Prostate gland (tissue), 2 donors: ENCODE data around the gene IWS1. TPM values are rescaled to one million over a fixed set of nuclear protein-coding genes. Genes with fewer than 3 reads are reported as not detected.

Experiments
- DNase-seq: peaks from one replicate; pipeline ENCODE4 v3.0.0-alpha.2; 2019; ENCODE audit warnings: low spot score
- H3K27ac ChIP-seq, 2 donors: fragments of 200-600 bp; sonication (generic); 2 replicates each; pipeline ENCODE4 v1.5.1; 2017 to 2019
- H3K27me3 ChIP-seq: fragments of 200-600 bp; sonication (generic); replicated peaks from 2 replicates; pipeline ENCODE4 v1.5.1; 2019; ENCODE audit not compliant: insufficient read depth
- H3K36me3 ChIP-seq, 2 donors: fragments of 200-600 bp; sonication (generic); 1 replicate in 1 of 2; 2 replicates in 1 of 2; pipeline versions ENCODE4 v1.5.1 to v1.8.1; 2017 to 2019
- H3K4me1 ChIP-seq: fragments of 200-600 bp; sonication (generic); replicated peaks from 2 replicates; pipeline ENCODE4 v1.5.1; 2019
- H3K4me3 ChIP-seq, 2 donors: fragments of 200-600 bp; sonication (generic); 2 replicates each; pipeline ENCODE4 v1.5.1; 2017 to 2019
- H3K9me3 ChIP-seq: fragments of 200-600 bp; sonication (generic); 2 replicates; pipeline ENCODE4 v1.5.1; 2017
- POLR2A ChIP-seq: fragments of 450-650 bp; IDR thresholded peaks from one replicate; pipeline ENCODE4 v1.6.1; 2016; ENCODE audit warnings: antibody characterized with exemption, mild to moderate bottlenecking
- POLR2AphosphoS5 ChIP-seq: sonication (generic); formaldehyde crosslinking; IDR thresholded peaks from one replicate; pipeline ENCODE4 v1.6.1; 2017; ENCODE audit warnings: antibody characterized with exemption
- WGBS: methylation state at CpG from one replicate; pipeline ENCODE4 v1.1.5; 2018; 5-methylcytosine and 5-hydroxymethylcytosine counted together
- intact Hi-C: fragments of 100-400 bp; cut with DNase I; formaldehyde crosslinking; loops from one replicate; pipeline ENCODE4 v1.14.2; 2022
- total RNA-seq, 2 donors: library from RNA; depleted of rRNA; stranded (reverse); fragments of >200 nt; gene quantifications; one replicate each; pipeline ENCODE4 v1.1.0, GENCODE V29; 2016
- TF ChIP-seq, protein P1 (sequence below), 4 experiments: fragments of 200-600 bp in 2 of 4; fragments of 450-650 bp in 2 of 4; sonication (generic) in 2 of 4; IDR thresholded peaks; 1 replicate in 3 of 4; 2 replicates in 1 of 4; pipeline ENCODE4 v1.5.1; 2016 to 2019; ENCODE audit warnings: antibody characterized with exemption in 4 of 4, mild to moderate bottlenecking in 2 of 4, moderate library complexity in 2 of 4

The IWS1 gene
- total RNA-seq, 2 donors from 2014 or later: 36.6 to 42.3 TPM

DNA sequence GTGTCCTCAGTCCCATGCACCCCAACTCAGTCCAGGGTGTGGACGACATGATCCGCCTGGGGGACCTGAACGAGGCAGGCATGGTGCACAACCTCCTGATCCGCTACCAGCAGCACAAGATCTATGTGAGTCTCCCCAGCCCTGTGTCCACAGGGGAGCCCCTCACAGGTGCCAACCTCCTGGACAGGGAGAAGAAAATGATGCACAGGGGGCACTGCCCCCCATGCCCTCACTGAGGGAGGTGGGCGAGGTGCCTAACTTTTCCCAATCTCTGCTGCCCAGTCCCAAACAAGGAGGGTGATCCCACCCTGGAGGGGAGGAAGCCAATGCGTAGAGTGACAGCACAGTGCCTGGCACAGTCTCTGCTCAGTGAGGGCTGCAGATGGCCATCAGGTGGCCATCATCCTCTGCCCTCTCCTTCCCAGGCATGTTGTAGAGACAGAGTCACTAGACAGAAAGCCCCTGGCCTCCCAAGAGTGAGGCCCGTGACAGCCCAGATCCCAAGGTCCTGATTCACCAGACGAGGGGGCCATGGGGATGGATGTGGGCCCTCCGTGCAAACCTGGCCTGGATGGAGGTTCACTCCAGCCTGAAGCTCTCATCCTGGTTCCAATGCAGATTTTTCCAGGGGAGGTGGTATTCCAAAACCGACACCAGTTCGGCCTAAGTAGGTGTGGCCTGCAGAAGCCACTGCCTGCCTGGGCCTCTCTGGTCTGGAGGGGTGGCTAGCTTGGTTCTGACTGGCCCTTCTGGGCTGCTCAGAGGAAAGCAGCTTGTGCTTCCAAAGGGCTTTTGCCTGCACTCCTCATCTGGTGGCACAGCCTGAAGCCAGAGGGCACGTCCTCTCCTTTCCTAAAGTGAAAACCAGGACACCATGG is 39.2 kb upstream of the IWS1 start:
- Histone ChIP-seq H3K27ac (no peak overlapping the region), H3K4me1 (no peaks in the 10 kb centered on the region), H3K9me3 (no peaks in the 10 kb centered on the region), H3K36me3 (no peaks in the 10 kb centered on the region), H3K4me3 (no peak overlapping the region), H3K27me3 (no peaks in the 10 kb centered on the region)
- TF ChIP-seq POLR2A (no peak), POLR2AphosphoS5 (no peak)
- TF ChIP-seq, protein P1, sequence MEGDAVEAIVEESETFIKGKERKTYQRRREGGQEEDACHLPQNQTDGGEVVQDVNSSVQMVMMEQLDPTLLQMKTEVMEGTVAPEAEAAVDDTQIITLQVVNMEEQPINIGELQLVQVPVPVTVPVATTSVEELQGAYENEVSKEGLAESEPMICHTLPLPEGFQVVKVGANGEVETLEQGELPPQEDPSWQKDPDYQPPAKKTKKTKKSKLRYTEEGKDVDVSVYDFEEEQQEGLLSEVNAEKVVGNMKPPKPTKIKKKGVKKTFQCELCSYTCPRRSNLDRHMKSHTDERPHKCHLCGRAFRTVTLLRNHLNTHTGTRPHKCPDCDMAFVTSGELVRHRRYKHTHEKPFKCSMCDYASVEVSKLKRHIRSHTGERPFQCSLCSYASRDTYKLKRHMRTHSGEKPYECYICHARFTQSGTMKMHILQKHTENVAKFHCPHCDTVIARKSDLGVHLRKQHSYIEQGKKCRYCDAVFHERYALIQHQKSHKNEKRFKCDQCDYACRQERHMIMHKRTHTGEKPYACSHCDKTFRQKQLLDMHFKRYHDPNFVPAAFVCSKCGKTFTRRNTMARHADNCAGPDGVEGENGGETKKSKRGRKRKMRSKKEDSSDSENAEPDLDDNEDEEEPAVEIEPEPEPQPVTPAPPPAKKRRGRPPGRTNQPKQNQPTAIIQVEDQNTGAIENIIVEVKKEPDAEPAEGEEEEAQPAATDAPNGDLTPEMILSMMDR (IDR thresholded peaks at IDR 0.05): no peak
- intact Hi-C loops: no loop called here
- 93% methylated on average over 11 of the region's 12 CpGs for WGBS
- DNase-seq: no peak

DNA sequence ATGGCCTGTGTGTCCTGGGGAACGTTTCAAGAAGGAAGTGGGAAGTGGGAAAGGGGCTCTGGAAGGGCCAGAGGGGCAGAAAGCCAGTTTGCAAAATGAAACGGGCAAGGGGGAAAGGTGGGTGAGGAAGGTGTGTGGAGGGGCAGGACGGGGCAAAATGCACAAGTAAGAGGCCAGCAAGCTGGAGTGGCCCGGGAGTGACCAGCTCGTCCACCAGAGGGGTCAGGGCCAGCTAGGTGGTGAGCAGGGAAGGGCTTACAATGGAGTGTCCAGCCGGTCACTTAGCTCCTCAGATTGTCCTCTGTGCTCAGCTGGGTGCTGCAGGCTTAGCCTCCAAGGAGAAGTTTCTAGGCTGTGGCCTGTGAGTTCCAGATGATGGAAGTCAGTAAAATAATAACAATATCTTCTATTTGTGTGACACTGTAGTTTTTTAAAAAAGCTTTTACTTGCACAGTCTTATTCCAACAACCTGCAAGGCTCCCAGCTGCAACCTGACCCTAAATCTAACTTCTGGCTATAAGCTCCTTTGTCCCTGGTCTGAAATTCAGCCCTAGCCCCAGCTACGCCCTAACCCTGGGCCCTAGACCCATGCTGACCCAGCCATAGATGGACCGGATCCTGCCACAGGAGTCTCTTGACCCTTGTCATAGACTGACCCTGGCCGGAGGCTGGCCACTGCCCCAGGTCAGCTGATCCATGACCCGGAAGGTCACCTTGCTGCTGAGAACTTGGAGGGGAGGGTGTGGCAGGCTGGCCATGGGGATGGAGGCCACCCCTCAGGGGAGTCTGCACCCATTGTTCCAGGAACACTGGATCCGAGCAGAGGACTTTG is 38.4 kb upstream of the IWS1 start:
- 90% methylated on average over 11 of the region's 11 CpGs for WGBS
- H3K4me3 ChIP-seq: no peak overlapping the region
- H3K27ac ChIP-seq: no peak overlapping the region
- intact Hi-C loops: no loop called here
- H3K9me3 ChIP-seq: no peaks in the 10 kb centered on the region
- no peak for DNase-seq
- no peaks in the 10 kb centered on the region for H3K27me3 ChIP-seq
- no peaks in the 10 kb centered on the region for H3K4me1 ChIP-seq
- TF ChIP-seq, protein P1 (IDR thresholded peaks at IDR 0.05): no peak
- no peak for TF ChIP-seq POLR2A
- TF ChIP-seq POLR2AphosphoS5: no peak
- no peaks in the 10 kb centered on the region for H3K36me3 ChIP-seq

DNA sequence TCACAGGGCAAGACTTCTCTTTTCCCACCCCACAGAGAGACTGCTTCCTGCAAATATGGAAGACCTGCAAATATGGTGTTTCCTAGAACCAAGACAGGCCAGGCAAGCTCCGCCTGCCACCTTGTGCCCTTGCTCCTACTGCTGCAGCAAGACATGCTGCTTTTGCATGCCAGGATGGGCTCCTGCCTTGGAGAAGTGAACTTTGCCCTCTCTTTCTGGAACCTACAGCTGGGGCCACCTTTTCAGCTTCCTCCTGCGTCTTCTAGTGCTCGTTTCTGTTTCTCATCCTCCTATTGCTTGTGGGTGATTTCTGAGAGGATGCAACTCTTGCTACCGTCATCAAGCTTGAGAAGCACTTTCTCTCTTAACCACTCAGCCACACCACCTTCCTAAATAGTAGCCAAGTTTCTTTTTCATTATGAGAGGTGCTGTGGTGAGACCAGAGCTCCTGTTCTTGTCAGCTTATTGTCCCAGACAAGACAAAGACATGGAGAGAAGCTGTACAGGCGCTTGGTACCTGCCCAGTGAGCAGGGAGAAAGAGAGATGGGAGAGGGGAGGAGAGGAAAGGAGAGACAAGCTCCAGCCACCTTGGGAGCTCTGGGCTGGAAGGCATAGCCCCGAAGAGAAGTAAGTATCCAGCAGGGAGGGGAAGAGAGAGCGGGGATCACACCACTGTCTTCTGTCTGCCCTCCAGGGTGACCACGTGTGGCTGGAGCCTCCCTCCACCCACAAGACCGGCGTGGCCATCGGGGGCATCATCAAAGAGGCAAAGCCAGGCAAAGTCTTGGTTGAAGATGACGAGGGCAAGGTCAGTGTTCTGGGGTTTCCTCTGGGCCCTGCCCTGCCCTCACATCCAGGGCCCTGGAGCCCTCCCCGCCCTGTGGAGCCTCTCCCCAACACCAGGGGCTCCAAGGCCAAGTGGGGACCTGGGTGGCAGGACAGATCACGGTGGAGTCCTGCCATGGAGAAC is 37.5 kb upstream of the IWS1 start:
- Histone ChIP-seq H3K27me3 (no peaks in the 10 kb centered on the region), H3K27ac (no peak overlapping the region), H3K9me3 (no peaks in the 10 kb centered on the region), H3K4me1 (no peaks in the 10 kb centered on the region), H3K36me3 (no peaks in the 10 kb centered on the region), H3K4me3 (no peak overlapping the region)
- no peak for DNase-seq
- WGBS: 85% methylated on average over 14 of the region's 14 CpGs
- TF ChIP-seq POLR2AphosphoS5 (no peak), POLR2A (no peak)
- TF ChIP-seq, protein P1 (IDR thresholded peaks at IDR 0.05): no peak
- intact Hi-C loops: no loop called here

DNA sequence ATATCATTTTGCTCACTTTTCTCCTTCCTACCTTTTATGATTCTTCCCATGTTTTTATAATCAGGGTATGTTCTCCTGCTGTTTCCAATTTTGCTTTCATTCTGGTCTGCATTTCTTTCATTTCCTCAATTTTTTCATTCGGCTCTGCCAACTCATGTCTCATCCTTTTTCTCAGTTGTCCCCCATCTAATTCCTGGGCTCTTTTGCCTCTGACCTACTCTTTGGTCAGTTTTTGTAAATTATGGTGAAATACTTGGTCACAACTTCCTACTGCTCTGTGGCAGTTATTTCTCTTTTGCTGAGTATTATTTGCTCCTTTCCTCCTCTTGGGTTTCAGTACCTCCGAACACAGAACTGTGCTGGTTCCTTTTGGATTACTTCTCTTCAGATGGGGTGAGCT is 36.6 kb upstream of the IWS1 start:
- WGBS: 90% methylated on average over 2 of the region's 2 CpGs
- H3K27me3 ChIP-seq: no peaks in the 10 kb centered on the region
- TF ChIP-seq POLR2A (no peak), POLR2AphosphoS5 (no peak)
- TF ChIP-seq, protein P1 (IDR thresholded peaks at IDR 0.05): no peak
- H3K27ac ChIP-seq: no peak overlapping the region
- H3K36me3 ChIP-seq: no peaks in the 10 kb centered on the region
- no peak for DNase-seq
- H3K4me3 ChIP-seq: no peak overlapping the region
- no peaks in the 10 kb centered on the region for H3K4me1 ChIP-seq
- no peaks in the 10 kb centered on the region for H3K9me3 ChIP-seq
- intact Hi-C loops: no loop called here
